Caki2 (cell line): Measurements from ENCODE around the gene ITIH2. TPM values are rescaled to one million over a fixed set of nuclear protein-coding genes. Genes with fewer than 3 reads are reported as not detected.
"Not testable (repeated sequence)": the region's sequence is repeated elsewhere in the genome, so short reads cannot be mapped to it uniquely, and the experiment has no call there.

ENCODE experiments used
- DNase-seq: peaks from one replicate; pipeline ENCODE4 v3.0.0-alpha.2; 2015; ENCODE audit warnings: low read depth
- in situ Hi-C: cut with HindIII; loops from 2 replicates; pipeline ENCODE4 v1.10.0; 2016; ENCODE audit warnings: low sequenced_read_pairs, low pct_unique_long_range_greater_than_20kb, mixed read lengths
- total RNA-seq: library from RNA; depleted of rRNA; stranded (reverse); fragments of >200 nt; shearing (Covaris generic); gene quantifications from 2 replicates; pipeline ENCODE4 v1.2.3, GENCODE V29; 2014; ENCODE audit warnings: low replicate concordance

The ITIH2 gene
- total RNA-seq, 1 experiment from 2014 or later, result not detected

GRCh38 chr10:7717767-7718166 is 14.7 kb downstream of the ITIH2 start:
- in situ Hi-C loops, result no loop called here

DNA sequence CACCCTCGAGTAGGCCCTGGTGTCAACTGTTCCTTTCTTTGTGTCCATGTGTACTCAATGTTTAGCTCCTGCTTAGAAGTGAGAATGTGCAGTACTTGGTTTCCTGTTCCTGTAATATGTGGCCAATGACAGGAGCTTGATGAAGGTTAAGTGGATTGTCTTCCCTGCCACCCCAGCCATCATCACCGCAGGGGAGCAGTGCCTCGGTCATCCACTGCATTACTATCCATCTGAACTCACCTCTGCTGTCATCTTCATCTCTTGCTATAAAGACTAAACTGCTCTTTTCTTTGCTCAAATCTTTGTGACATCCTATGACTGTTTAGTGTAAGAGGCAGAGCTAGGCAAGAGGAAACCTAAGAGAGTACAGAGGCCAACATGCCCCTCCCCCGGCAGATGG is 15.6 kb downstream of the ITIH2 start:
- no peak for DNase-seq
- in situ Hi-C loops, result no loop called here

More at GRCh38 chr10:7717767-7718166, 14.7 kb downstream of the ITIH2 start:
- DNase-seq, result no peak

DNA sequence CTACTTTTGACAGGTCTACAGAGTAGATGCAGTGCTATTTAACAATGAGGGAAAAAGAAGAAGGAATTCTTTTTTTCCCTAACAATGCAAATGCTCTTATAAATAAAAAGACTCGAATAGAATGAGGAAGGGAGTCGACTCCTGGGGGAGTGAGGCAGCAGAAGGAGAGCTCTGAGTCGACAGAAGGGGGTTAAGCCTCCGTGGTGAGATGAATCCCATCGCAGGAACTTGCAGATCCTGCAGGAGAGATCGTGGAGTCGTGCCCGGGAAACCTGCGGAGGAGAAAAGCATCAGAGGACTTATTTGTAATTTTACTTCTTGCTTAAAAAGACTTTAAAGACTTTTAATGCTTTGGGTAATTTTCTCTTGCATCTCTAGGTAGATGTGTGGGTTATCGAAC is 17.4 kb downstream of the ITIH2 start:
- in situ Hi-C loops, result no loop called here
- DNase-seq, result no peak

DNA sequence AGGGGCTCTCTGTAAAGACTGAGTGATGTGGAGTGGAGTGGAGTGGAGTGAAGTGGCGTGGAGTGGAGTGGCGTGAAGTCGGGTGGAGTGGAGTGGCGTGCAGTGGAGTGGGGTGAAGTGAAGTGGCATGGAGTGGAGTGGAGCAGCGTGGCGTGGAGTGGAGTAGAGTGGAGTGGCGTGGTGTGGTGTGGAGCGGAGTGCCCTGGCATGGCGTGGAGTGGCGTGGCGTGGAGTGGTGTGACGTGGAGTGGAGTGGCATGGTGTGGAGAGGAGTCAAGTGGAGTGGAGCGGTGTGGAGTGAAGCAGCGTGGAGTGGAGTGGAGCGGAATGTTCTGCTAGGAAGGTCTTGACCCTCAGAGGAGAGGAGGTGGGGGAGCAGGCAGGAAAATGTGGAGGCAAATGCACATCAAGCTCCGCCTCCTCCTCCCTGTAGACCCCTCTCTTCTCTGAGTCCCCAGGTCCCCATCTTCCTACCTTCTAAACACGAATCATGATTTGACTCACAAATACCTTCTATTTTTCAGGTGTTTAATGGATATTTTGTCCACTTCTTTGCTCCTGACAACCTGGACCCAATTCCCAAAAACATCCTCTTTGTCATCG is 19.9 kb downstream of the ITIH2 start:
- in situ Hi-C loops, result no loop called here

GRCh38 chr10:7734821-7735220 is 31.7 kb downstream of the ITIH2 start:
- no peak for DNase-seq
- in situ Hi-C loops, result no loop called here

More for the DNA sequence above, 19.9 kb downstream of the ITIH2 start:
- no peak for DNase-seq

- in situ Hi-C loops, result no loop called here
- DNase-seq, result no peak
Measured at GRCh38 chr10:7738536-7739407, 35.7 kb downstream of the ITIH2 start.

DNA sequence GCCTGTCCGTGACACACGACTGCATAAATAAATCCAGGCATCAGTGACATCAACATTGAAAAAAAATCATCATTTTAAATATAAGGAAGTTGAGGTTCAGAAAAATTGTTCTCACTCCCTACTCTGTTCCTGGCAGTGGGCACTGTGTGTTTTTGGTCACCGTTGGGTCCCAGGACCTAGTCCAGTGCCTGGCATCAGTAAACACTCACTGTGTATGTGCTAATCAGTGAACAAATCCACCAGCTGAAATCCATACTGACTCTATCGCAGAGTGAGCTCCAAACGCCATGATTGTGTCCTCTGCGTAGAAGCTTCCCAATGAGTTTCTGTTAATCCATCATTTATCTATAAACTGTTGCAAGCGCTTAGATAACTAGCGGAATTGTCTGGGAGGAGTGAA is 41.2 kb downstream of the ITIH2 start:
- in situ Hi-C loops, result no loop called here
- DNase-seq, result no peak

DNA sequence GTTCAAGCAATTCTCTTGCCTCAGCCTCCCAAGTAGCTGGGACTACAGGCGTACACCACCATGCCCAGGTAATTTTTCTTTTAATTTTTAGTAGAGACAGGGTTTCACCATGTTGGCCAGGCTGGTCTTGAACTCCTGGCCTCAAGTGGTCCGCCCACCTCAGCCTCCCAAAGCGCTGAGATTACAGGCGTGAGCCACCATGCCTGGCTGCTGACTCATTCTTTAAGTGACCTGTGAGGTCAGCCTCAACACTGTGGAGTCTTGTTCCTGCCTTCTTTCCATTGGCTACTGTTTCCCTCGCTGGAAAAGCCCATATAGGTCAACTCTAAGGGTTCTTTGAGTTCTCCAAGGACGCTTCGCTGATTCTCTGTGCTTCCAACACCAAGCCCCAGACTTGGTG is 45.5 kb downstream of the ITIH2 start:
- in situ Hi-C loops, DNase-seq: not testable (repeated sequence)

GRCh38 chr10:7750222-7750621 is 47.1 kb downstream of the ITIH2 start:
- in situ Hi-C loops, result no loop called here
- DNase-seq, result no peak

- in situ Hi-C loops, result no loop called here
- DNase-seq, result no peak
Measured at GRCh38 chr10:7752251-7752650, 49.1 kb downstream of the ITIH2 start.

DNA sequence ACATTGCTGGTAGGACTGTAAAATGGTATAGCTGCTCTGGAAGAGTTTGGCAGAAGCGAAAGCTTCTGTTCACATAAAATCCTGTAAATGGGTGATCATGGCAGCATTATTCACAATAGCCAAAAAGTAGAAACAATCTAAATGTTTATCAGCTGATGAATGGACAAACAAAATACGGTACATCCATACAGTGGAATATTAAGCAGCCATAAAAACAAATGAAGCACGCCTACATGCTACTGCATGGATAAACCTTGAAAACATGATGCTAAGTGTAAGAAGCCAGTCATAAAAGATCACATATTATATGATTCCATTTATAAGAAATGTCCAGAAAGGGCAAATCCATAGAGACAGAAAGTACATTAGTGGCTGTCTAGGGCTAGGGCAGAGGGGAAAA is 52.0 kb downstream of the ITIH2 start:
- DNase-seq, result no peak

GRCh38 chr10:7756360-7756992 is 53.4 kb downstream of the ITIH2 start:
- DNase-seq, result peak; percentile 22
- in situ Hi-C loops, result no loop called here

More for the DNA sequence above, 52.0 kb downstream of the ITIH2 start:
- in situ Hi-C loops, result no loop called here

DNA sequence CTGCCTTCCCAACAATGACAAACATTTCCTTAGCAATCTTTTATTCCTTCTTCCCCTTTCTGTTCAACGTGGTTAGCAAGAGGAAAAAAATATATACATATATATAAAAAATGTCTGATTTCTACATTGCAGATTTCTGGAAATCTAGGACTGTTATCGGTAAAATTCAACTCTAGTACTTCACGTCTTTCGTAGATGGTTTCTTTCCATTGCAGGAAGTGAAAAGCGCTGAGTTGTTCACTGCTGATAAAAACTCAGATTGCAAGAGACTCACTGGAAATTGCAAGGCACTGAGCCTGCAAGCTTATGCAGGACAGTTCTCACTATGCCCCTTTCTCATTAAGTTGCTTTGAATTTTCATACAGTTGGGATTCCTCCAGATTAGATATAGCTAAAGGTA is 60.8 kb downstream of the ITIH2 start:
- in situ Hi-C loops, result no loop called here
- DNase-seq, result no peak

- DNase-seq, result no peak
- in situ Hi-C loops, result no loop called here
Measured at GRCh38 chr10:7766241-7766640, 63.1 kb downstream of the ITIH2 start.

DNA sequence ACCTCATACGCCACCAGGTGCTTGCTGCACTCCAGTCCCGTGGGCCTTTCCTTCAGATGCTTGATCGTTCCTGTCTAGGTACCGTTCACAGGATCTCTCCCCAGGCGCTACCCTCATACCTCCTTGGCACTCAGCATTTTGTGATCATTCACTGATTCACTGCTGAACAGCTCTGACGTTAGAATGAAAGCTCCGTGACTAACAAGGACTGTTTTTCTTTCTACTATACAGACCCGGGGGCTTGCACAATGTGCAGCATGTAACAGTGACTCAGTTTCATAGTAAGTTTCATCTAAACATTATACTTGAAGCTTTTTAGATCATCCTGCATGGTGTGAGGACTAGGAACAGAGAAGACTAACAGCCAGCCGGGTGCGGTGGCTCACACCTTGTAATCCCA is 64.1 kb downstream of the ITIH2 start:
- DNase-seq, result no peak
- in situ Hi-C loops, result no loop called here

DNA sequence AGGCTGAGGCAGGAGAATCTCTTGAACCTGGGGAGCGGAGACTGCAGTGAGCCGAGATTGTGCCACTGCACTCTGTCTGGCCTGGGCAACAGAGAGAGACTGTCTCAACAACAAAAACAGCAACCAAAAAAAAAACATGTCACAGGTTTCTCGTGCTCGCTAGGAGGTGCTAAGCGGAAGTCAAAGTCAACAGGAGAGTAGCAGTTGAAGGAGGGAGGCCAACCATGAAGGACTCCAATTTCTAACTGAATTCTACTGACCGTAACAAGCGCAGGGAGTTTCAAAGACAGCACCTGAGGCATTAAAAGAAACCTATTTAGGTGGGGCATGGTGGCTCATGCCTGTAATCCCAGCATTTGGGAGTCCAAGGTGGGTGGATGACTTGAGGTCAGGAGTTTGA is 65.3 kb downstream of the ITIH2 start:
- no peak for DNase-seq
- in situ Hi-C loops, result no loop called here

GRCh38 chr10:7773845-7774801 is 71.0 kb downstream of the ITIH2 start:
- in situ Hi-C loops, result no loop called here
- no peak for DNase-seq

- DNase-seq, result no peak
- in situ Hi-C loops, result no loop called here
Measured at GRCh38 chr10:7776777-7777176, 73.7 kb downstream of the ITIH2 start.
